A549 treated with ZK216348 at 1 μM for 4 hours (cell line): ENCODE data around the gene MAGEC2. TPM values are rescaled to one million over a fixed set of nuclear protein-coding genes. Genes with fewer than 3 reads are reported as not detected.

Source experiments
- total RNA-seq: library from RNA; stranded (reverse); fragments of 200-300 nt; extraction: Qiagen RNA extraction; gene quantifications from 5 replicates; pipeline ENCODE4 v1.2.3, GENCODE V29; 2022; ENCODE audit warnings: low read depth

The MAGEC2 gene, protein sequence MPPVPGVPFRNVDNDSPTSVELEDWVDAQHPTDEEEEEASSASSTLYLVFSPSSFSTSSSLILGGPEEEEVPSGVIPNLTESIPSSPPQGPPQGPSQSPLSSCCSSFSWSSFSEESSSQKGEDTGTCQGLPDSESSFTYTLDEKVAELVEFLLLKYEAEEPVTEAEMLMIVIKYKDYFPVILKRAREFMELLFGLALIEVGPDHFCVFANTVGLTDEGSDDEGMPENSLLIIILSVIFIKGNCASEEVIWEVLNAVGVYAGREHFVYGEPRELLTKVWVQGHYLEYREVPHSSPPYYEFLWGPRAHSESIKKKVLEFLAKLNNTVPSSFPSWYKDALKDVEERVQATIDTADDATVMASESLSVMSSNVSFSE
- not detected in 5 replicates for total RNA-seq

DNA sequence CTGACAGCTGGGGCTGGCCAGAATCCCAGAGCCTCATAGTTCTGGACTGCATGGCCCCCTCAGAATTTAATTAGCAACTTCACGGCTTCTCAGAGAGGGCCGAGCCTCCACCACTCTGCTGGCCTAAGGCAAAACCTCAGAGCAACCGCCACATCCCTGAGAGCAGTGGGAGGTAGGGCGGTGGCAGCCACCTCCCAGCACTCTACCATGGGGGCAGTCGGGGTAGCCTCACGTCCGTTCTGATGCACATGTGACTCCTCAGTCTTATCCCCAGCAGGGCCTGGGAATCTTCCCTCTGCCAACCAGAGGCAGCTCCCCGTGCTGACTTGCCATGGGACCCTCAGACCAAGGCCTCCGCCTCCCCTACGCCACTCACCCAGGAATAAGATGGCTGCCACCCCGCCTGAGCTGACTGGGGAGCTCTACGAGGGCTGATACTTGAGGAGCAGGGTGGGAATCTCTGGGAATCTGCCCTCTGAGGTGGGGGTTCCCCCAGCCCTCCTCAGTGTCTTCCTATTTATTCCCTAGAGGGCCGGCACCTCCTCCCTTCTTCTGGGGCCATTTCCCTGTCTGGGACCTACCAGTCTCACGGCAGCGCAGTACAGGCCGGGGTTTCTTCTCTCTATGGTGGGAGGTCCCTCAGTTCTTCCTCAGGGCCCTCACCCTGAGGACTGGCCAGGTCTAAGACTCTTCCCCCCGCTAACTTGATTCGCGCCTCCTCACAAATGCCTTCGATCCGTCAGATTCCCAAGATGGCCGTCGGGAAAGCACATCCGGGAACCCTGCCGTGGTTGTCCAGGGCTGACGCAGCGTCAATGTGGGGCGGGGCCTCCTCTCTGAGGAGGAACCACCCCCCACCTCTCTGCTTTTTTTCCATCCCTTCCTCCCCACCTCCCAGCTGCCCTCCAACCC lies at the start of gene MAGEC2:
TSS of gene MAGEC2 (minus strand) at position 769 of the 912 bp plus-strand sequence. CDS start 1,303 bp downstream, outside the sequence.

